CD4-positive, alpha-beta T cell treated with Interleukin-15 for 1 hour (primary cell): ENCODE data around the gene SUSD6.

Experiments
- DNase-seq: peaks from one replicate; pipeline ENCODE4 v3.0.0-alpha.2; 2020

SUSD6 gene

GRCh38 chr14:69611172-69612013 lies at the start of gene SUSD6:
Gene SUSD6 (plus strand): TSS chr14:69611596. CDS start chr14:69658593, 46,997 bp downstream.
- DNase-seq: peak; percentile 92

- no peak for DNase-seq
These were observed 49.5 kb upstream of the SUSD6 start for GRCh38 chr14:69561893-69562292.

- DNase-seq: no peak
These were observed 43.8 kb upstream of the SUSD6 start for GRCh38 chr14:69567563-69567962.

GRCh38 chr14:69569859-69570258 lies 41.5 kb upstream of the SUSD6 start:
- DNase-seq: no peak

GRCh38 chr14:69570836-69571330 lies 40.5 kb upstream of the SUSD6 start:
- DNase-seq: no peak

GRCh38 chr14:69571449-69572029 lies 39.9 kb upstream of the SUSD6 start:
- DNase-seq: no peak

- no peak for DNase-seq
These were observed 39.2 kb upstream of the SUSD6 start for GRCh38 chr14:69572030-69572840.

- DNase-seq: no peak
These were observed 38.6 kb upstream of the SUSD6 start for GRCh38 chr14:69572841-69573135.

- DNase-seq: no peak
These were observed 38.1 kb upstream of the SUSD6 start for GRCh38 chr14:69573205-69573830.

- DNase-seq: no peak
These were observed 37.5 kb upstream of the SUSD6 start for GRCh38 chr14:69573831-69574262.

- DNase-seq: peak; percentile 59
These were observed 37.0 kb upstream of the SUSD6 start, which contains the start of gene CCDC177 for GRCh38 chr14:69574263-69574953. Gene CCDC177 (minus strand): TSS chr14:69574871. CDS start chr14:69573622, 1,249 bp downstream.

- DNase-seq: no peak
These were observed 36.5 kb upstream of the SUSD6 start for GRCh38 chr14:69574954-69575295.

GRCh38 chr14:69579476-69579875 lies 31.9 kb upstream of the SUSD6 start:
- no peak for DNase-seq

- DNase-seq: no peak
These were observed 31.3 kb upstream of the SUSD6 start for GRCh38 chr14:69580009-69580577.

GRCh38 chr14:69581316-69581935 lies 30.0 kb upstream of the SUSD6 start:
- no peak for DNase-seq

GRCh38 chr14:69582212-69582611 lies 29.2 kb upstream of the SUSD6 start:
- DNase-seq: no peak

- no peak for DNase-seq
These were observed 28.6 kb upstream of the SUSD6 start for GRCh38 chr14:69582829-69583228.

- no peak for DNase-seq
These were observed 27.0 kb upstream of the SUSD6 start for GRCh38 chr14:69584389-69584788.

- no peak for DNase-seq
These were observed 25.0 kb upstream of the SUSD6 start for GRCh38 chr14:69586404-69586803.

GRCh38 chr14:69587389-69587788 lies 24.0 kb upstream of the SUSD6 start:
- DNase-seq: no peak

GRCh38 chr14:69591317-69591716 lies 20.1 kb upstream of the SUSD6 start:
- DNase-seq: no peak
